ENCODE measurements around the gene FBXO27. TPM values are rescaled to one million over a fixed set of nuclear protein-coding genes. Genes with fewer than 3 reads are reported as not detected.

Gene FBXO27
- total and polyA plus RNA-seq, 2 of the 8 experiments (the other 6 are each of a cell fraction or from before 2014, with no cell fraction given) = 10.9 to 25.5 TPM

DNA sequence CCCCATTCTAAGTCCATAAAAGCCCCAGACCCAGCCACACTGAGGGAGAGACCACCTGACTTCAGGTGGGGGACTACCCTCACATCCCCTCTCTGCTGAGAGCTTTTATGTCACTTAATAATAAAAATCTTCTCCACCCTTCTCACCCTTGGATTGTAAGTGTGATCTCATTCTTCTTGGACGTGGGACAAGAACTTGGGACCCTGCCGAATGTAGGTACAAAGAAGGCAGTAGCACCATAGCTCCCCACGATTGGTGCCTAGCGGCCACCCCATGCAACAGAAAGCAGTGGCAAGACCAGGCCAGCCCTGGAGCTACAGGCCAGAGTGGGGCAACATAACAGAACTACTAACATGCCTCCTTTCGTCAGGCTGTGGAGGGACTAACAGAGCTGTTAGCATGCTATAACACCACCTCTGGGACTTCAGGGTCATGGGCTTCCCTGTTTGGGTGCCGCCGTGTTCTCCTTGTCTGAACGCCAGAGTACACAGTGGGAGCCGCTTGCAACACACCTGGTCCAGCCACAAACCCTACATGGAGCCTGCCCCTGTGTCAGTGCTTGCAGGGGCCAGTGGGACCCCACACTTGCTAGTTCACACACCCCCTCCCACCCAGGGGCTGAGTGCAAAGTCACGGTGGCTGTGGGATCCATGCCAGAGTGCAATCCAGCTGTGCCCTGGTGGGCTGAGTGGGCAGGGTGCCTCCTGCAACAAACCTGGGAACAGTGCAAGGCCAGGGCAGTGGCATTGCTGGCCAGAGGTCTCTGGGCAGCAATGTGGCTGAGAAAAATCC is 51.6 kb downstream of the FBXO27 start (continued):
- TF ChIP-seq E2F6 (IDR thresholded peaks at IDR 0.05) (no peak), KDM4A (IDR thresholded peaks at IDR 0.05; ENCODE audit: low read depth, low read length, severe bottlenecking) (no peak), BRCA1 (IDR thresholded peaks at IDR 0.05; ENCODE audit: low read depth, low read length) (no peak), SP4 (IDR thresholded peaks at IDR 0.05; ENCODE audit: low read length) (no peak), RBBP5 (IDR thresholded peaks at IDR 0.05; ENCODE audit: borderline replicate concordance, low read depth, low read length) (no peak), RFX5 (IDR thresholded peaks at IDR 0.05; ENCODE audit: borderline replicate concordance, low read depth, low read length) (no peak)

All from H1 (cell line).